MM.1S (cell line): ENCODE measurements around the gene FBXO3.

Experiments used
- DNase-seq: peaks from one replicate; pipeline ENCODE4 v3.0.0-alpha.2; 2015
- H2AFZ ChIP-seq: fragments of 300-600 bp; sonication (generic); 2 replicates; pipeline ENCODE4 v1.6.0; 2016; ENCODE audit warnings: antibody characterized with exemption, low read length
- H3F3A ChIP-seq: fragments of 300-600 bp; sonication (generic); 2 replicates; pipeline ENCODE4 v1.6.1; 2016; ENCODE audit warnings: mild to moderate bottlenecking, antibody characterized with exemption, low read length, moderate library complexity, mixed read lengths; ENCODE audit not compliant: insufficient read depth
- H3K27ac ChIP-seq: fragments of 300-600 bp; sonication (generic); 2 replicates; pipeline ENCODE4 v1.5.1; 2016; ENCODE audit warnings: mild to moderate bottlenecking, low read length
- H3K27me3 ChIP-seq: fragments of 300-600 bp; sonication (generic); replicated peaks from 2 replicates; pipeline ENCODE4 v1.6.0; 2016; ENCODE audit warnings: low read length; ENCODE audit not compliant: insufficient read depth
- H3K36me3 ChIP-seq: fragments of 300-600 bp; sonication (generic); replicated peaks from 2 replicates; pipeline ENCODE4 v1.6.1; 2016; ENCODE audit warnings: mild to moderate bottlenecking, low read length, mixed read lengths; ENCODE audit not compliant: insufficient read depth
- H3K4me1 ChIP-seq: fragments of 300-600 bp; sonication (generic); 2 replicates; pipeline ENCODE4 v1.6.1; 2016; ENCODE audit warnings: low read length, mixed read lengths
- H3K4me2 ChIP-seq: fragments of 300-600 bp; sonication (generic); 2 replicates; pipeline ENCODE4 v1.6.0; 2016; ENCODE audit warnings: low read depth, low read length
- H3K4me3 ChIP-seq: fragments of 300-600 bp; sonication (generic); 2 replicates; pipeline ENCODE4 v1.5.1; 2016; ENCODE audit warnings: low read length, mixed read lengths
- H3K79me2 ChIP-seq: fragments of 300-600 bp; sonication (generic); 2 replicates; pipeline ENCODE4 v1.6.1; 2016; ENCODE audit warnings: mixed run types, low read length, mixed read lengths
- H3K9ac ChIP-seq: fragments of 300-600 bp; sonication (generic); 2 replicates; pipeline ENCODE4 v1.6.1; 2016; ENCODE audit warnings: low read length, mixed read lengths
- H3K9me2 ChIP-seq: fragments of 300-600 bp; sonication (generic); replicated peaks from 2 replicates; pipeline ENCODE4 v1.6.1; 2016; ENCODE audit warnings: mild to moderate bottlenecking, low read length, mixed read lengths; ENCODE audit not compliant: insufficient read depth
- H3K9me3 ChIP-seq: fragments of 300-600 bp; sonication (generic); replicated peaks from 2 replicates; pipeline ENCODE4 v1.6.1; 2016; ENCODE audit warnings: mild to moderate bottlenecking, low read length, mixed read lengths; ENCODE audit not compliant: insufficient read depth
- H4K20me1 ChIP-seq: fragments of 300-600 bp; sonication (generic); 2 replicates; pipeline ENCODE4 v1.6.1; 2016; ENCODE audit warnings: mild to moderate bottlenecking, low read length, moderate library complexity, mixed read lengths; ENCODE audit not compliant: insufficient read depth
- CTCF ChIP-seq: fragments of 300-600 bp; sonication (generic); IDR thresholded peaks from 2 replicates; pipeline ENCODE4 v1.5.1; 2016; ENCODE audit warnings: antibody characterized with exemption, low read length, mixed read lengths
- EZH2 ChIP-seq: fragments of 300-600 bp; sonication (generic); optimal IDR thresholded peaks from 2 replicates; pipeline ENCODE3; 2017; ENCODE audit warnings: low read depth, mild to moderate bottlenecking, antibody characterized with exemption, low read length, mixed read lengths
- EZH2phosphoT487 ChIP-seq: fragments of 300-600 bp; sonication (generic); IDR thresholded peaks from 2 replicates; pipeline ENCODE4 v1.6.1; 2018; ENCODE audit warnings: antibody characterized with exemption, low read length

FBXO3 gene

GRCh38 chr11:33774736-33775466 is 581 bp upstream of the FBXO3 start:
- Histone ChIP-seq H3K9ac (peak overlapping the region; percentile 46; the same call in 1 of the 2 replicates), H3K4me1 (peaks cover 47% of the 10 kb centered on the region), H3K4me2 (peak overlapping the region; percentile 100), H3F3A (peaks cover 15% of the 10 kb centered on the region; the same call in 1 of the 2 replicates), H3K36me3 (0 out of 2 replicates have a peak, but pooled peaks cover 2% of the 10 kb centered on the region), H3K27ac (no peak overlapping the region), H3K79me2 (peaks cover 42% of the 10 kb centered on the region), H2AFZ (peak overlapping the region; percentile 84), H3K27me3 (0 out of 2 replicates have a peak, but pooled peaks cover 3% of the 10 kb centered on the region), H3K9me2 (no peaks in the 10 kb centered on the region), H4K20me1 (peaks cover 4% of the 10 kb centered on the region; the same call in 1 of the 2 replicates), H3K9me3 (no peaks in the 10 kb centered on the region), H3K4me3 (peak overlapping the region; percentile 71)
- TF ChIP-seq EZH2 (no peak), CTCF (no peak), EZH2phosphoT487 (no peak)
- DNase-seq, result no peak

DNA sequence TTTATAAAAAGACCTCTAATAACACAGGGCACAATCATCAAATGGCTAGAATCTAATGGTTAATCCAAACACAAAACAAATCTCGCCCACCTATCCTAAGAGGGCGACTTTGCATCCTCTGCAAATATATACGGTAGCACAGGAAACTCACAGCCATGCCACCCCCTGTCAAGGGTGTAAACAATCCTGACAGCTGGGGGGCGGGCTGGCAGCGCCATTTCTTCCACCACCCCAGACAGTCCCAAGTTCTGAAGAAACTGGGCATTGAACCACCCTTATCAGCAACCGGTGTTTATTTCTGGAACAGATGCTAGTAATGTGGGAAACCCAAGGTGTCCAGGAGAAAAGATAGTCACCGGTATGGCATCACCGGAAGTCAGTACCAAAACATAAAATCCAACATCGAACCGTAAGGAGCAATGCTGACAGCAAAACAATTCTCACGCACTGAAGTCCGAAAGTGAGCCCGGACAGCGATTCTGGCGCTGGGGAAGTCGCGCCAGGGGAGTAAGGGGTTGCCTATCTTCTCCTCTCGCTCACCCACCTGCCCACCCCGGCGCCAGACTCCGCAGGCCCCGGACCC is 825 bp downstream of the FBXO3 start:
- H3K36me3 ChIP-seq, result peaks cover 7% of the 10 kb centered on the region; the same call in 1 of the 2 replicates
- peaks cover 4% of the 10 kb centered on the region; the same call in 1 of the 2 replicates for H4K20me1 ChIP-seq
- peak overlapping the region; percentile 77 for H3K9ac ChIP-seq
- H3F3A ChIP-seq, result peaks cover 15% of the 10 kb centered on the region; the same call in 1 of the 2 replicates
- H3K4me2 ChIP-seq, result peak overlapping the region; percentile 66
- H3K27me3 ChIP-seq, result 0 out of 2 replicates have a peak, but pooled peaks cover 3% of the 10 kb centered on the region
- no peaks in the 10 kb centered on the region for H3K9me2 ChIP-seq
- peak overlapping the region; percentile 97 for H3K4me3 ChIP-seq
- TF ChIP-seq EZH2 (no peak), EZH2phosphoT487 (no peak), CTCF (no peak)
- H3K27ac ChIP-seq, result peak overlapping the region; percentile 47; the same call in 1 of the 2 replicates
- H3K4me1 ChIP-seq, result peaks cover 46% of the 10 kb centered on the region
- peaks cover 47% of the 10 kb centered on the region for H3K79me2 ChIP-seq
- H3K9me3 ChIP-seq, result no peaks in the 10 kb centered on the region
- peak; percentile 36 for DNase-seq
- H2AFZ ChIP-seq, result peak overlapping the region; percentile 92

DNA sequence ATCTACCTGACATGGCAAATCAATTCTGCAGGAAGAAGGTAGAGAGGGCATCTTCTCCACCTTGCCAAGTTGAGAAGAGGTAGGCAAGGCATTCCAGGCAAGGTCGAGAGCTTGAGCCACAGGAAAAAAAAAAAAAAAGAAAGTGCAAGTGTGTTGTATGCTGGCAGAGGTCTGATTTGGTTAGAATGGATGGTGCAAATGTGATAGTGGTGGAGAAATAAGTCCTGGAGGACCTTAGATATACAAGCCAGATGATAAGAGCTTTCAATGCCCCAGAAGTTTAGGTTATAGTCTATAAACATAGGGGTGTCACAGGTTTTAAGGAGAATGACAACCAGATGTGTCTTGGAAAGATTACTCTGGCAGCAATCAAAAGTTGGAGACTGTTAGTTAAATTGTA is 1.4 kb downstream of the FBXO3 start:
- Histone ChIP-seq H3K27me3 (0 out of 2 replicates have a peak, but pooled peaks cover 3% of the 10 kb centered on the region), H3K9me3 (no peaks in the 10 kb centered on the region), H3K36me3 (peaks cover 13% of the 10 kb centered on the region), H3K9me2 (no peaks in the 10 kb centered on the region), H3K9ac (no peak overlapping the region), H3K27ac (no peak overlapping the region), H3K79me2 (peaks cover 52% of the 10 kb centered on the region), H2AFZ (no peak overlapping the region), H3F3A (peaks cover 15% of the 10 kb centered on the region; the same call in 1 of the 2 replicates), H4K20me1 (peaks cover 4% of the 10 kb centered on the region; the same call in 1 of the 2 replicates), H3K4me3 (peak overlapping the region; percentile 97), H3K4me2 (peak overlapping the region; percentile 66), H3K4me1 (peaks cover 39% of the 10 kb centered on the region)
- no peak for DNase-seq
- TF ChIP-seq EZH2 (no peak), EZH2phosphoT487 (no peak), CTCF (no peak)
